GM12878 (cell line): ENCODE data around the gene COX19.

Experiments used
- ATF3 ChIP-seq: IDR thresholded peaks from 2 replicates; pipeline ENCODE4 v1.6.1; 2011; ENCODE audit warnings: low read depth, mild to moderate bottlenecking, low read length, moderate library complexity, borderline replicate concordance; ENCODE audit errors: extremely low read depth
- CREM ChIP-seq: IDR thresholded peaks from 2 replicates; pipeline ENCODE4 v1.6.1; 2014; ENCODE audit warnings: antibody characterized with exemption, low read depth
- CTCF ChIP-seq, 3 experiments: IDR thresholded peaks in 2 of 3; conservative IDR thresholded peaks in 1 of 3; 2 replicates each; pipeline ENCODE4 v1.5.1; 2011; ENCODE audit warnings: low read depth in 3 of 3, low read length in 3 of 3, mild to moderate bottlenecking in 3 of 3, control low read depth in 2 of 3, moderate library complexity in 2 of 3, inconsistent platforms in 1 of 3, mixed read lengths in 1 of 3; ENCODE audit not compliant: control insufficient read depth in 2 of 3, insufficient read depth in 1 of 3; ENCODE audit errors: extremely low read depth in 1 of 3
- EP300 ChIP-seq, 2 experiments: fragments of 150-350 bp in 1 of 2; IDR thresholded peaks; 2 replicates each; pipeline ENCODE4 v1.6.1; 2011 to 2012; ENCODE audit warnings: low read depth in 2 of 2, low read length in 2 of 2, borderline replicate concordance in 1 of 2, improper control_type of control experiment in 1 of 2, inconsistent platforms in 1 of 2; ENCODE audit not compliant: control insufficient read depth in 1 of 2
- EZH2 ChIP-seq: IDR thresholded peaks from 2 replicates; pipeline ENCODE4 v1.6.1; 2012; ENCODE audit warnings: low read depth, mild to moderate bottlenecking, control low read depth, inconsistent platforms, low read length, borderline replicate concordance; ENCODE audit not compliant: control insufficient read depth
- GATAD2B ChIP-seq: fragments of 450-650 bp; conservative IDR thresholded peaks from 2 replicates; pipeline ENCODE4 v1.6.1; 2017; ENCODE audit warnings: low read depth, mild to moderate bottlenecking, moderate library complexity
- HDGF ChIP-seq: fragments of 450-650 bp; IDR thresholded peaks from 2 replicates; pipeline ENCODE4 v1.6.1; 2016; ENCODE audit warnings: antibody characterized with exemption
- RB1 ChIP-seq: fragments of 450-650 bp; formaldehyde crosslinking; IDR thresholded peaks from 2 replicates; pipeline ENCODE4 v1.6.1; 2017; ENCODE audit warnings: mild to moderate bottlenecking, borderline replicate concordance
- SUZ12 ChIP-seq: fragments of 200-600 bp; sonication (generic); IDR thresholded peaks from one replicate; pipeline ENCODE4 v1.6.1; 2018; ENCODE audit warnings: antibody characterized with exemption, mild to moderate bottlenecking; ENCODE audit not compliant: unreplicated experiment
- ZNF274 ChIP-seq: IDR thresholded peaks from one replicate; pipeline ENCODE4 v1.8.0; 2011; ENCODE audit not compliant: insufficient read length, insufficient read depth

GRCh38 chr7:951881-952547 is 23.3 kb downstream of the COX19 start:
- no peak for TF ChIP-seq EZH2
- TF ChIP-seq ZNF274 = no peak
- TF ChIP-seq CREM = no peak
- no peak for TF ChIP-seq CTCF (IDR thresholded peaks at IDR 0.05 in 2 of 3, conservative IDR thresholded peaks at IDR 0.05 in 1 of 3; ENCODE audit: control insufficient read depth in 2 of 3, extremely low read depth in 1 of 3, insufficient read depth in 1 of 3, low read depth in 3 of 3, low read length in 3 of 3)
- TF ChIP-seq GATAD2B = no peak
- no peak for TF ChIP-seq SUZ12
- TF ChIP-seq EP300 (IDR thresholded peaks at IDR 0.05; ENCODE audit: borderline replicate concordance in 1 of 2, control insufficient read depth in 1 of 2, low read depth in 2 of 2, low read length in 2 of 2) = no peak
- TF ChIP-seq ATF3 = no peak
- TF ChIP-seq HDGF = no peak
- no peak for TF ChIP-seq RB1
